Vagina (tissue), 2 donors: Measurements from ENCODE around the gene SPOP.

Source experiments
- CTCF ChIP-seq, 3 experiments: fragments of 450-650 bp in 2 of 3; fragments of 200-600 bp in 1 of 3; sonication (generic) in 1 of 3; IDR thresholded peaks; one replicate each; pipeline ENCODE4 v1.5.1; 2017 to 2019; ENCODE audit warnings: antibody characterized with exemption in 3 of 3, mild to moderate bottlenecking in 2 of 3, moderate library complexity in 2 of 3
- POLR2A ChIP-seq, 2 donors: fragments of 450-650 bp; IDR thresholded peaks; one replicate each; pipeline ENCODE4 v1.6.1; 2017; ENCODE audit warnings: antibody characterized with exemption in 2 of 2, mild to moderate bottlenecking in 2 of 2, moderate library complexity in 2 of 2
- POLR2AphosphoS5 ChIP-seq, 2 donors: sonication (generic); formaldehyde crosslinking; IDR thresholded peaks; one replicate each; pipeline ENCODE4 v1.9.0; 2017; ENCODE audit warnings: antibody characterized with exemption in 2 of 2, mild to moderate bottlenecking in 2 of 2, low read depth in 1 of 2; ENCODE audit not compliant: insufficient read depth in 1 of 2

GRCh38 chr17:49676276-49676868 is 1.5 kb downstream of the SPOP start:
- TF ChIP-seq CTCF (IDR thresholded peaks at IDR 0.05) (no peak), POLR2A (IDR thresholded peaks at IDR 0.05) (no peak), POLR2AphosphoS5 (IDR thresholded peaks at IDR 0.05; ENCODE audit: insufficient read depth in 1 of 2, low read depth in 1 of 2) (no peak)
